GM13976 (cell line): Measurements from ENCODE around the gene ATP10A.

Experiments
- DNase-seq: peaks from one replicate; pipeline ENCODE4 v3.0.0; 2012; ENCODE audit warnings: low spot score
- CTCF ChIP-seq: IDR thresholded peaks from 2 replicates; pipeline ENCODE4 v1.5.1; 2012; ENCODE audit warnings: borderline replicate concordance, mild to moderate bottlenecking; ENCODE audit not compliant: insufficient read depth; ENCODE audit errors: extremely low read depth, missing control alignments, control extremely low read depth
- in situ Hi-C: fragments of 300-500 bp; cut with MboI; formaldehyde crosslinking; loops from one replicate; pipeline ENCODE4 v1.12.0; 2022; ENCODE audit warnings: low sequenced_read_pairs, mixed read lengths, inconsistent platforms; ENCODE audit not compliant: unreplicated experiment

Gene ATP10A

GRCh38 chr15:25713736-25714537 is 149.2 kb downstream of the ATP10A start:
- in situ Hi-C loops, result no loop called here
- no peak for TF ChIP-seq CTCF
- no peak for DNase-seq

GRCh38 chr15:25712961-25713355 is 150.2 kb downstream of the ATP10A start:
- no peak for TF ChIP-seq CTCF
- in situ Hi-C loops, result no loop called here
- DNase-seq, result no peak

- TF ChIP-seq CTCF, result no peak
- DNase-seq, result no peak
- in situ Hi-C loops, result no loop called here
Observed at GRCh38 chr15:25712192-25712960, 150.8 kb downstream of the ATP10A start.

- no peak for TF ChIP-seq CTCF
- in situ Hi-C loops, result no loop called here
- DNase-seq, result no peak
Observed at GRCh38 chr15:25711691-25712090, 151.4 kb downstream of the ATP10A start.

- DNase-seq, result no peak
- TF ChIP-seq CTCF, result no peak
- in situ Hi-C loops, result no loop called here
Observed at GRCh38 chr15:25711164-25711563, 152.0 kb downstream of the ATP10A start.

GRCh38 chr15:25710184-25710583 is 152.9 kb downstream of the ATP10A start:
- TF ChIP-seq CTCF, result peak; percentile 8
- in situ Hi-C loops, result no loop called here
- DNase-seq, result peak; percentile 53
